Stimulated activated CD8-positive, alpha-beta memory T cell treated with anti-CD3 and anti-CD28 coated beads, Interleukin-2, amount 100 ng/mL, for 48 hours (primary cell): ENCODE results near the gene MISFA.
"Not testable (repeated sequence)": the region's sequence is repeated elsewhere in the genome, so short reads cannot be mapped to it uniquely, and the experiment has no call there.

Source experiments
- DNase-seq, 2 donors: peaks; one replicate each; pipeline ENCODE4 v3.0.0-alpha.2; 2020; ENCODE audit warnings: low read depth in 2 of 2

Gene MISFA

GRCh38 chr11:18599739-18600230, at the start of gene MISFA:
Gene MISFA, plus strand, starts transcription at chr11:18599789. Its CDS starts 140 bp downstream, at chr11:18599929.
- DNase-seq = no peak

DNA sequence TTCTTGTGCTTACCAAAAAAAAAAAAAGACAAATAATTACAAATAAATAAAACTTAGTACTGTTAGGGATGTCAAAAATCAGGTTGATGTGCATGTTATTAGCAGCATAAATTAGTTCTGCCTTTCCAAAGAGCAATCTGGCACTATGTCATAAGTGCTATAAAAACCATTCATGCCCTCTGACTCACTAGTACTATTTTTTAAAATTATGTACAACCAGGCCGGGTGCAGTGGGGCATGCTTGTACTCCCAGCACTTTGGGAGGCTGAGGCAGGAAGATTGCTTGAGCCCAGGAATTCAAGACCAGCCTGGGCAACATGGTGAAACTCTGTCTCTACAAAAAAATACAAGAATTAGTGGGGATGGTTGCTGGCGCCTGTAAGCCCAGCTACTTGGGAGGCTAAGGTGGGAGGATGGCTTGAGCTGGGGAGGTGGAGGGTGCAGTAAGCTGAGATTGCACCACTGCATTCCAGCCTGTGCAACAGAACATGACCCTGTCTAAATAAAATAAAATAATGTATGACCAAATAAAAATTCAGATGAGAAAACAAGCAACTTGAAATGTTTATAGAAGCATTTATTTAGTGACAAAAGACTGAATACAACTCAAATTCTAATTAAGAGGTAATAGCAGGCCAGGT, 36.4 kb upstream of the MISFA start:
- no peak for DNase-seq

GRCh38 chr11:18564149-18564548, 35.4 kb upstream of the MISFA start:
- no peak for DNase-seq

DNA sequence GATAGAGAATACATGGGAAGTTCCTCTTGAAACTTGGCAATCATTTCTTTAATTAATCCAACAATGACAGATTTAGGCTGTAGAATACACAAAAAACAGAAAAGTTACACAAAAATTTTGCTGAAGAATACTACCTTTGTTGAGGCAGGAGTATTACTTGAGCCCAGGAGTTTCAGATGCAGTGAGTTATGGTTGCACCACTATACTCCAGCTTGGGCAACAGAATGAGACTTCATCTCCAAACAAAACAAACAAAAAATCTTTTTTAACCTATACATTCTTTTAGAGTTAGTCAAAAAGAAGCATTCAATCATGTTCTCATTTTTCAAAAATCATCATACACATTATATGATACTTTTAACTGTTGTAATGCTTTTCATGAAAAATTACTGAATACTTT, 33.2 kb upstream of the MISFA start:
- DNase-seq = no peak

DNA sequence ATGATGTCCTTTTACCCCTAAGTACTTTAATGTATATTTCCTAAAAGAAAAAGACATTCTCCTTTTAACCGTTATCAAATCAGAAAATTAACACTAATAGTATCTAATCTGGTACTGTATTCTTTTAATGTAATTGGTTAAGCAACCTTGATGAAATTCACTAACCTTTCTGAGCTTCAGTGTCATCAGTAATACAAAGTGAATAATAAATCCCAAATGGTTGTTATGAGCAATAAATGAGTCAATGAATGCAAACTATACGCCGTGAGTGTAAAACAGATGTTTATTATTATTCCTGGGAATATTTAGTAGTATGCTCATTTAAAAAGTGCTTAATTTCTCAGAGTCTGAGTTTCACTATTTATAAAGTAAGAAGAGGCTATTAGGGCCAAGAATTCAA, 32.5 kb upstream of the MISFA start:
- no peak for DNase-seq

GRCh38 chr11:18575361-18575760, 24.2 kb upstream of the MISFA start:
- DNase-seq = no peak

GRCh38 chr11:18578975-18579598, 20.5 kb upstream of the MISFA start:
- no peak for DNase-seq

- DNase-seq = no peak
Measured at GRCh38 chr11:18580113-18580766, 19.3 kb upstream of the MISFA start.

DNA sequence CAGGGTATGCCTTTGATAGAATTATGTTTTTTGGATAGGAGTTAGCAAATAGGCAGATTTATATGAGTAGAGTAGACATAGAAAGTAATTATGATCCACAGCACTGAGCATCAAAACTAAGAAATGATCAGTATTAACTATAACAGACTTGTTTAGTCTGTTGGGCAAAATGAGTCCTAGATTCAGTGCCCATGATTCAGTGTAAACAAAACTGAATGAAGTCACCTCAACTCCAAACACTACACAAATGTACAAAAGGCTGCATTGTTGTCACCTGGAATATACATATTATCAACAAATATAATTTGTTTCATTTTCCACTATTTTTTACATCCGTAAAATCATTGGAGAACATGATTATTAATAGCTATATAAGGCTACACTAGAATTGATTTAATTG, 17.8 kb upstream of the MISFA start:
- DNase-seq = no peak

DNA sequence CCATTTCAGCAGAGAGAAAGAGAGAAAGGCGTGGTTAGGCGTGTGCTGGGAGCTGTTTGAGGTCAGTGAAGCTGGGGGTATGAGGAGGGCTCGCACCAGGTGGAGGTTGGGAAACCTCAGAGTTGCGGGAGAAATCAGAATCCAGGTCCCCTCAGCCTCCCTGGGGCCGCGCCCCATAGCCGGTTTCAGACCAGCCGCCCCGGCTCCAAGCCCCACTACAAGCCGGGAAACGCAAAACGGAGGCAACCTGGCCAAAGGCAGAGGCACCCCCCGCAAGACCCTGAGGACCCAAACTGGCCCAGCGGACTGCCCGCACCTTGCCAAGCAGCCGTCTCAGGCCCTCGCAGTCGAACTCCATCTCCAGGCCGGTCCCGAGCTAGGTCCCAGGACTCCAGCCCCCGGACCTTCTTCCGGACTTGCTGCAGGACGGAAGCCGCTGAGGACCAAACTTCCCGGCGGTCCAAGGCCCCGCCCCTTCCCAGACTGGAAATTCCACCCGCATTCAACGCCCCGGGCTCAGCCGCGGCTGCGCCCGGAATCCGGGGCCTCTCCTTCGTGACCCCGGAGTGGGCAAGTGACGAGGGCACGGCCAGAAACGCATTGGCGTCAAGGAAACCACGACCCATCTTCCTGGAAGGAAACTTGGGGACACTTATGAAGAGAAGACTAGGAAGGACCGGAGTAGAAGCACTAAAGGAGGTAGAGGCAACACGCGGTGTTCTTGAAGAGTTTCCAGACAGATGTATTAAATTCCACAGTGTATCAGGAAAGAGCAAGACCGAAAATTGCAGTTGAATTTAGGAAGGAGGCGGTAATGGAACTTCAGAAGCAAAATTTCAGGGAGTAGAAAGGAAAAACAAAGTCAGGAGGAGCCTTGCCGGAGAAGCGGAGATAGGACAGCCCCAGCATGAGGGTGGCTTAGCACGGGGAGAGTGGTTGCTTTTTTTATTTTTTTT, 11.0 kb upstream of the MISFA start, which contains the start of gene UEVLD:
Gene UEVLD, minus strand, starts transcription at position 438 of the 956 bp plus-strand sequence. Its CDS starts 80 bp downstream, at position 358.
- peak; percentile 65 to 73 for DNase-seq

DNA sequence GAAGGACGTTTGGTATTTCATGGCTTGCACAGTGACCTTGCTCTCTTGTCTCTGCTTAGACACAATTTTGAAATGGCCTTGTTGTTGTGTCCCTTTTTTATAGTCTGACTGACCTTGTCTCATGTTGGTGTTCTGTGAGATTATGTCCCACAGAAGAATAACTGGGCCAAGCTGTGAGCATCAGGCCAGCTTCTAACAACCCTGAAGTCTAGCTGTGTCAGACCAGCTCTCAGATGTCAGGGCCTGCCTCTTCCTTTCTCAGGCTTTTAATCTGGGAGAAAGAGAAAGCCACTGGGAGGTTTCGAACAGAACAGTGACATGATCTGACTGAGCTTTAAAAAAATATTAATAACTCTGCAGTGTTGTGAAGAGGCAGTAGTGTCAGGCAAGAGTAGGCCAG, 9.0 kb upstream of the MISFA start:
- DNase-seq = no peak

- DNase-seq = not testable (repeated sequence)
Measured at GRCh38 chr11:18594088-18594487, 5.5 kb upstream of the MISFA start.

DNA sequence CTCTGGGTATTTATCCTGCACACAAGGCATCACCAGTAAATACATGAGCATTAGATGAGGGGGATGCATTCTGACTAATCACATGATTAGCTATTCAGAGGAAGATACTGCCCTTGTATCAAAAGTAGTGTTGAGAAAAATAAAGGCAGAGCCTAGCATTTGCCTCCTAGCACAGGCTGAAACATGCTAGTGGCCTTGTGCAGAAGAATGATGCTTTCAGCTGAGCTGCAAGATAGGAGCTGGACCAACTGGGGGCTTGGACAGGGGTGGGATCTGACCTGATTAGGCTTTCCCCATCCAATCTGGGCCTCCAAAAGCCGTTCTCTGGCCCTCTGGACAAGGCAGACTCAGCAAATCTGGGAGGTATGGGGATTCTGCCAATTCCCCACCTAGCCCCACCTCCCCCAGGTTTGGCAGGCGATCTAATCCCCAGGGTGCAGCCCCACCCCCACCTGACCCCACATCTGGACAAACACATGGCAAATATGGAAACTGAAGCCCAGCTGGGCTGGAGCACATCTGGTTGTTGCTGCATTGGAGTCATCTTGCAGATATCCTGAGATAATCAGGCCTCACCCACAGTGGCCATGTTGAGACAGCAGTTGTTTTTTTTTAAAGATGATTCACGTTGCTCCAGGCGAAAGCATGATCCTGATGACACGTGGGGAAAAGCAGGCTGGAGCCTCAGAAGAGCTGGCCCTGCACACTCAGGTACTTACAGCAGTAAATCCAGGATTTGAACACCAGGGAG, 4.4 kb upstream of the MISFA start:
- no peak for DNase-seq

DNA sequence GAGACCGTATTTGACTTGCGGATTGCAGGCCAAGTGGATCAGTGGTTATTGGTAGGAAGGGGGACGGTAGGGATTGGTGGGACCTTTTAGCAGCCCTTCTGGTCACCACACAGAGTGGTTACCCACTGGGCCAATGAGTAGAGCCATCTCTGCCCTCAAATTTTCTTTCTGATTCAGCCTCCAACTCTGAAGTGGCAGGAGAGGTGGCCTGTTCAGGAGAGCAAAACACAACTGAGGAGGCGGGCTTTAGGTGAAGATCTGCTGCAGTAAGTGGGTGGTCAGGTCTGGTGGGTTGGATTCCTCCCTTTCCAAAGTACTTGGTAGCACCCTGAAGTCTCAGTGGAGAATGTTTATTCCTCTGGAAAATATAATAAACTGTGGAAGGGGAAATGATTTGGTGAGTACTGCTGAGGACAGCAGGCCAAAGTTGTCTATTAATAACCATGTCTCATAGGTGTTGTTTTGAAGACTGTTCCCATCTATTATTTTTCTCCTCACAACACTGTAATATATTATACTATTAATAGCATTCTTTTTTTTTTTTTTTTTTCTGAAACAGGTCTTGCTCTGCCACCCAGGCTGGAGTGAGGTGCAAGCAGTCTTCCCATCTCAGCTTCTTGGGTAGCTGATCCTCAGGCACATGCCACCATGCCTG, 1.5 kb downstream of the MISFA start:
- DNase-seq = no peak

DNA sequence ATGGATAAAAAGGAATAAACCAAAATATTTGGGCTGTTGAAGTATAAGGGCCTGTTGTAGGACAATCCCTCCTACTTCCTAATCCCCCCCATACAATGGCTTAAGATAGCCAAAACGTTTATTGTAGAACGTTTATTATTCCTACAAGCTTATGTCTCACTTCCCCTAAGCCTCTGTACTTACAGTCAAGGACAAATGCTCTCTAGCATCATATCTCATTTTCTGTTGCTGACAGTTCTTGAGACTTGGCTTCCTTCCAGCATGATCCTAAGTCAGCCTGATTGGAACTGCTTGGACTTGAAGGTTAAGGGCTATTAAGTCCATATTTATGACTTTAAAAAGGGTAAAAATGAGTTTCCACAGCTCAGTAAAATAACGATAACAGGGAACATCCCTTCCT, 8.8 kb downstream of the MISFA start:
- no peak for DNase-seq

DNA sequence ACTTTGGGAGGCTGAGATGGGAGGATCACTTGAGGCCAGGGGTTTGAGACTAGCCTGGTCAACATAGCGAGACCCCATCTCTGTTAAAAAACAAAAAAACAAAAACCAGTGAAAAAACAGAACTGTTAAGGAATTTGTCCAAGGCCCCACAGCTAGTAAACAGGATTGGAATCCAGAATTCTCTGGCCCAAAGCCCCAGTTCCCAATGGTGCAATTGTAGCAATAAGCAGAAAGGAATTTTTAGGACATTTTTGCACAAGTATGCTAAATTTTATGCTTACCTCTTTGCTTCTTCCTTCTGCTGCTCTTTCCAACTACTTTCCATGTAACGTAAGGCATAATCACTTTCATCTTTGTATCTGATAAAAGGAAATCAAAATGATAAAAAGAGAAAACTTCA, 11.6 kb downstream of the MISFA start:
- DNase-seq = no peak

DNA sequence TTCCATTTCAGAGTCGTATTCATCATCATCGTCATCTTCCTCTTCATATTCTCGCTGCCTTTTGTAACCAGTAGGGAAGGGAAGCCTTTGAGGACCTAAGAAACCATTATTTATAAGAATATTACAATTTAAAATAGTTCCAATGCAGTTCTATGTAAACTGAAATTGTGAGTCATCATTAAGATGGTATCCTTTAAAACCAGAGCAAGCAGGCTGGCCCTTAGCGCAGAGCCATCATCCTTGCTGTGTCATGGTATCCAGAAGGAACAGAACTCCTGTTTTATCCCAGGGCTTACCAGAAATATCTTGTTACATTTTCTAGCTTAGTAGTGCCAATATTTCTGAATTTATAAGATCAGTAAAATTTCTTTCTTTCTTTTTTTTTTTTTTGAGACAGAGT, 12.8 kb downstream of the MISFA start:
- DNase-seq = no peak

- DNase-seq = no peak
Measured at GRCh38 chr11:18614667-18615066, 15.1 kb downstream of the MISFA start.

GRCh38 chr11:18615628-18616392, 16.2 kb downstream of the MISFA start:
- DNase-seq = no peak
